ENCODE results near the gene MYO5C. TPM values are rescaled to one million over a fixed set of nuclear protein-coding genes. Genes with fewer than 3 reads are reported as not detected.
"Not testable (repeated sequence)": the region's sequence is repeated elsewhere in the genome, so short reads cannot be mapped to it uniquely, and the experiment has no call there.

Gene MYO5C
- total and polyA plus RNA-seq, 10 donors = 0.53 to 23.4 (median 14.7) TPM

- Histone ChIP-seq H3K4me3 (no peak overlapping the region), H3K9me3 (no peaks in the 10 kb centered on the region), H3K4me1 (peaks cover 0 to 17% (median 8%) of the 10 kb centered on the region in 6 donors), H3K27me3 (replicated peaks in 1 of 7) (no peaks in the 10 kb centered on the region), H3K36me3 (peaks cover 0 to 5% (median 0%) of the 10 kb centered on the region in 6 donors), H3K27ac (no peak overlapping the region)
- intact Hi-C loops (cut with DNase I; ENCODE audit: low total_unique reads) = no loop called here
- WGBS, 5 donors = 77 to 84% (median 78%) methylated on average over 15 to 20 of the region's 20 CpGs
- DNase-seq = no peak
- TF ChIP-seq CTCF (IDR thresholded peaks at IDR 0.05 in 8 of 11, conservative IDR thresholded peaks at IDR 0.05 in 3 of 11) = no peak
- no peak for TF ChIP-seq POLR2A (IDR thresholded peaks at IDR 0.05)
- TF ChIP-seq POLR2AphosphoS5 (IDR thresholded peaks at IDR 0.05) = no peak
Observed at GRCh38 chr15:52243697-52244555, 51.7 kb downstream of the MYO5C start.

- no peaks in the 10 kb centered on the region for H3K9me3 ChIP-seq
- no peak overlapping the region for H3K27ac ChIP-seq
- TF ChIP-seq POLR2AphosphoS5 (IDR thresholded peaks at IDR 0.05) (peak in 1 of 3 donors; percentile 13), CTCF (IDR thresholded peaks at IDR 0.05 in 8 of 11, conservative IDR thresholded peaks at IDR 0.05 in 3 of 11) (no peak)
- H3K36me3 ChIP-seq = peaks cover 0 to 5% (median 0%) of the 10 kb centered on the region in 6 donors
- peaks cover 0 to 17% (median 8%) of the 10 kb centered on the region in 6 donors for H3K4me1 ChIP-seq
- no peak overlapping the region for H3K4me3 ChIP-seq
- no peaks in the 10 kb centered on the region for H3K27me3 ChIP-seq (replicated peaks in 1 of 7)
- 73 to 83% (median 76%) methylated on average over 6 to 7 of the region's 7 CpGs for WGBS, 5 donors
- DNase-seq = no peak
- intact Hi-C loops (cut with DNase I; ENCODE audit: low total_unique reads) = no loop called here
Observed at GRCh38 chr15:52243286-52243685, 52.3 kb downstream of the MYO5C start.

GRCh38 chr15:52241489-52241888, 54.1 kb downstream of the MYO5C start:
- Histone ChIP-seq H3K27me3 (replicated peaks in 1 of 7) (no peaks in the 10 kb centered on the region), H3K4me3 (no peak overlapping the region), H3K4me1 (peaks cover 0 to 21% (median 8%) of the 10 kb centered on the region in 6 donors), H3K9me3 (no peaks in the 10 kb centered on the region), H3K27ac (no peak overlapping the region), H3K36me3 (peaks cover 0 to under 1% (median 0%) of the 10 kb centered on the region in 6 donors)
- no peak for DNase-seq
- intact Hi-C loops (cut with DNase I; ENCODE audit: low total_unique reads) = no loop called here
- 73 to 92% (median 82%) methylated on average over 4 of the region's 4 CpGs for WGBS, 5 donors
- TF ChIP-seq POLR2A (IDR thresholded peaks at IDR 0.05) (no peak), POLR2AphosphoS5 (IDR thresholded peaks at IDR 0.05) (no peak), CTCF (IDR thresholded peaks at IDR 0.05 in 8 of 11, conservative IDR thresholded peaks at IDR 0.05 in 3 of 11) (no peak)

- no peaks in the 10 kb centered on the region for H3K27me3 ChIP-seq (replicated peaks in 1 of 7)
- TF ChIP-seq CTCF (IDR thresholded peaks at IDR 0.05 in 8 of 11, conservative IDR thresholded peaks at IDR 0.05 in 3 of 11) (no peak), POLR2AphosphoS5 (IDR thresholded peaks at IDR 0.05) (no peak), POLR2A (IDR thresholded peaks at IDR 0.05) (no peak)
- intact Hi-C loops (cut with DNase I; ENCODE audit: low total_unique reads) = no loop called here
- 92 to 98% (median 95%) methylated on average over 3 of the region's 3 CpGs for WGBS, 5 donors
- H3K9me3 ChIP-seq = no peaks in the 10 kb centered on the region
- H3K27ac ChIP-seq = no peak overlapping the region
- no peak overlapping the region for H3K4me3 ChIP-seq
- peaks cover 0 to 34% (median 17%) of the 10 kb centered on the region in 6 donors for H3K4me1 ChIP-seq
- peaks cover 0 to 7% (median 0%) of the 10 kb centered on the region in 6 donors for H3K36me3 ChIP-seq
- no peak for DNase-seq
Observed at GRCh38 chr15:52240166-52240565, 55.4 kb downstream of the MYO5C start.

- H3K27ac ChIP-seq; H3K27me3 ChIP-seq (replicated peaks in 1 of 7); H3K9me3 ChIP-seq; DNase-seq; intact Hi-C loops (cut with DNase I; ENCODE audit: low total_unique reads); H3K4me3 ChIP-seq; H3K36me3 ChIP-seq: not testable (repeated sequence)
- 88 to 97% (median 93%) methylated on average over 13 of the region's 13 CpGs for WGBS, 5 donors
- H3K4me1 ChIP-seq = peaks cover 0 to 41% (median 27%) of the 10 kb centered on the region in 6 donors
Observed at GRCh38 chr15:52238989-52239525, 56.5 kb downstream of the MYO5C start.
